ENCODE measurements around the gene PLXND1. TPM values are rescaled to one million over a fixed set of nuclear protein-coding genes. Genes with fewer than 3 reads are reported as not detected.

The PLXND1 gene
- total RNA-seq, 2 donors from 2014 or later, result 207 to 246 TPM

- Histone ChIP-seq H3K9me3 (no peaks in the 10 kb centered on the region), H3K4me1 (ENCODE audit: control insufficient read depth in 1 of 2, low read depth in 2 of 2) (peaks cover 41 to 71% of the 10 kb centered on the region in 2 donors)
- ATAC-seq (ENCODE audit: insufficient number of reproducible peaks, low FRiP score, low read depth), result no peak
These were observed 51.9 kb downstream of the PLXND1 start for GRCh38 chr3:129554356-129555152.

GRCh38 chr3:129553719-129554118 lies 52.8 kb downstream of the PLXND1 start:
- DNase-seq (ENCODE audit: low spot score), result no peak
- Histone ChIP-seq H3K4me3 (no peak overlapping the region), H3K27me3 (replicated peaks; ENCODE audit: insufficient read depth) (no peaks in the 10 kb centered on the region), H3K9me3 (no peaks in the 10 kb centered on the region), H3K4me1 (ENCODE audit: control insufficient read depth in 1 of 2, low read depth in 2 of 2) (peaks cover 33 to 63% of the 10 kb centered on the region in 2 donors), H3K36me3 (no peaks in the 10 kb centered on the region), H3K27ac (no peak overlapping the region)
- no peak for ATAC-seq (ENCODE audit: insufficient number of reproducible peaks, low FRiP score, low read depth)
- no peak for TF ChIP-seq CTCF (IDR thresholded peaks at IDR 0.05)

More at GRCh38 chr3:129554356-129555152, 51.9 kb downstream of the PLXND1 start:
- Histone ChIP-seq H3K27me3 (replicated peaks; ENCODE audit: insufficient read depth) (no peaks in the 10 kb centered on the region), H3K27ac (no peak overlapping the region), H3K4me3 (no peak overlapping the region), H3K36me3 (no peaks in the 10 kb centered on the region)
- no peak for DNase-seq (ENCODE audit: low spot score)
- no peak for TF ChIP-seq CTCF (IDR thresholded peaks at IDR 0.05)

DNA sequence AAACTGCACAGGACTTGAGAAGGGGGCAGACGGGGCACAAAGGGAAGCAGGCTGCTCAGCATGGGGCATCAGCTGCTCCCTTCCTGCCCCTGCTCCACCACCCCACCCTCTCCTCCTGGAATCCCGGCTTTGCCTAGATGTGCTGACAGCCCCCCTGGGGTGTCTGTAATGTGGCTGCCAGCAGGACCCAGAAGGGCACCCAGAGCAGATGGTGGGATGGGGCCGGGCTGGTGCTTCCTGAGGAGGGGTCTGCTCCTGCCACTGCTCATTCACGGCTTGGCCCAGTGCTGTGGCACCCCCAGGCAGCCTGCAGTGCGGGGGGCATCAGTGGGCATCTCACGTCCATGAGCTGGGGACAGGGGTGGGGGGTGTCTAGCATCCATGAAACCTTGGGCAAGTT lies 53.3 kb downstream of the PLXND1 start:
- no peak for DNase-seq (ENCODE audit: low spot score)

GRCh38 chr3:129552287-129553050 lies 54.0 kb downstream of the PLXND1 start:
- no peak overlapping the region for H3K27ac ChIP-seq
- no peaks in the 10 kb centered on the region for H3K36me3 ChIP-seq
- no peaks in the 10 kb centered on the region for H3K27me3 ChIP-seq (replicated peaks; ENCODE audit: insufficient read depth)
- peaks cover 22 to 51% of the 10 kb centered on the region in 2 donors for H3K4me1 ChIP-seq (ENCODE audit: control insufficient read depth in 1 of 2, low read depth in 2 of 2)
- no peaks in the 10 kb centered on the region for H3K9me3 ChIP-seq
- no peak overlapping the region for H3K4me3 ChIP-seq
- DNase-seq (ENCODE audit: low spot score) (no peak), ATAC-seq (ENCODE audit: insufficient number of reproducible peaks, low FRiP score, low read depth) (no peak)
- no peak for TF ChIP-seq CTCF (IDR thresholded peaks at IDR 0.05)

More for the DNA sequence above, 53.3 kb downstream of the PLXND1 start:
- H3K9me3 ChIP-seq, result no peaks in the 10 kb centered on the region
- peaks cover 27 to 57% of the 10 kb centered on the region in 2 donors for H3K4me1 ChIP-seq (ENCODE audit: control insufficient read depth in 1 of 2, low read depth in 2 of 2)
- H3K36me3 ChIP-seq, result no peaks in the 10 kb centered on the region
- no peaks in the 10 kb centered on the region for H3K27me3 ChIP-seq (replicated peaks; ENCODE audit: insufficient read depth)
- H3K4me3 ChIP-seq, result no peak overlapping the region
- H3K27ac ChIP-seq, result no peak overlapping the region
- no peak for TF ChIP-seq CTCF (IDR thresholded peaks at IDR 0.05)
- ATAC-seq (ENCODE audit: insufficient number of reproducible peaks, low FRiP score, low read depth), result no peak

DNA sequence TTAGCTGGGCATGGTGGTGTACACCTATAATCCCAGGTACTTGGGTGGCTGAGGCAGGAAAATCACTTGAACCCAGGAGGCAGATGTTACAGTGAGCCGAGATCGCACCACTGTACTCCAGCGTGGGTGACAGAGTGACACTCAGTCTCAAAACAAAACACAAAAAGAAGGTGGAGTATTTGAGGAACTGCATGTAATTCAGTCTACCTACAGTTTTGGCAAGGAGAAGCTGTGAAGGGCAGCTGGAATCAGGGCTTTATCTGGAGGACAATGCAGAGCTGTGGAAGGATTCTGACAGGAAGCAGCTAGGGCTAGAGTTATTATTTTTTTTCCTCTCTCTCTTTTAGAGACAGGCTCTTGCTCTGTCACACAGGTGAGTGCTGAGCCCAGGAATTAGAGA lies 56.7 kb downstream of the PLXND1 start:
- H3K27me3 ChIP-seq (replicated peaks; ENCODE audit: insufficient read depth), result no peaks in the 10 kb centered on the region
- H3K9me3 ChIP-seq, result no peaks in the 10 kb centered on the region
- no peak overlapping the region for H3K27ac ChIP-seq
- H3K4me1 ChIP-seq (ENCODE audit: control insufficient read depth in 1 of 2, low read depth in 2 of 2), result peaks cover 5 to 24% of the 10 kb centered on the region in 2 donors
- no peak for TF ChIP-seq CTCF (IDR thresholded peaks at IDR 0.05)
- ATAC-seq (ENCODE audit: insufficient number of reproducible peaks, low FRiP score, low read depth), result no peak
- H3K4me3 ChIP-seq, result no peak overlapping the region
- H3K36me3 ChIP-seq, result no peaks in the 10 kb centered on the region
- DNase-seq (ENCODE audit: low spot score), result no peak

All from thoracic aorta (tissue), 2 donors.